GM23248 (cell line): ENCODE results near the gene HAT1. TPM values are rescaled to one million over a fixed set of nuclear protein-coding genes. Genes with fewer than 3 reads are reported as not detected.
A peak's percentile ranks its signal among the peaks of the same experiment; 100 is the strongest.

Experiments used
- DNase-seq: peaks from one replicate; pipeline ENCODE4 v3.0.0-alpha.2; 2015
- H2AFZ ChIP-seq: fragments of 200-600 bp; sonication (generic); 2 replicates; pipeline ENCODE4 v1.6.1; 2016; ENCODE audit warnings: antibody characterized with exemption
- H3F3A ChIP-seq: fragments of 200-600 bp; sonication (generic); 2 replicates; pipeline ENCODE4 v1.6.1; 2016; ENCODE audit warnings: mild to moderate bottlenecking, antibody characterized with exemption, mixed run types; ENCODE audit not compliant: insufficient read depth
- H3K27ac ChIP-seq: fragments of 200-600 bp; sonication (generic); 2 replicates; pipeline ENCODE4 v1.5.1; 2016; ENCODE audit warnings: mild to moderate bottlenecking
- H3K27me3 ChIP-seq: fragments of 200-600 bp; sonication (generic); replicated peaks from 2 replicates; pipeline ENCODE4 v1.6.1; 2016; ENCODE audit warnings: mild to moderate bottlenecking; ENCODE audit not compliant: insufficient read depth
- H3K36me3 ChIP-seq: fragments of 200-600 bp; sonication (generic); 2 replicates; pipeline ENCODE4 v1.6.1; 2016; ENCODE audit warnings: low read depth, mild to moderate bottlenecking
- H3K4me1 ChIP-seq: fragments of 200-600 bp; sonication (generic); 2 replicates; pipeline ENCODE4 v1.6.1; 2016; ENCODE audit warnings: mild to moderate bottlenecking; ENCODE audit not compliant: insufficient read depth
- H3K4me2 ChIP-seq: fragments of 200-600 bp; sonication (generic); one replicate; pipeline ENCODE4 v1.6.1; 2016; ENCODE audit warnings: mild to moderate bottlenecking; ENCODE audit not compliant: unreplicated experiment
- H3K4me3 ChIP-seq: fragments of 200-600 bp; sonication (generic); 2 replicates; pipeline ENCODE4 v1.5.1; 2016; ENCODE audit warnings: mild to moderate bottlenecking
- H3K79me2 ChIP-seq: fragments of 200-600 bp; sonication (generic); 2 replicates; pipeline ENCODE4 v1.6.1; 2016; ENCODE audit warnings: mild to moderate bottlenecking; ENCODE audit not compliant: insufficient read depth
- H3K9ac ChIP-seq: fragments of 200-600 bp; sonication (generic); 2 replicates; pipeline ENCODE4 v1.6.1; 2016; ENCODE audit warnings: mild to moderate bottlenecking
- H3K9me2 ChIP-seq: fragments of 200-600 bp; sonication (generic); 2 replicates; pipeline ENCODE4 v1.6.1; 2016; ENCODE audit warnings: mixed run types, mild to moderate bottlenecking, moderate library complexity; ENCODE audit not compliant: insufficient read depth
- H3K9me3 ChIP-seq: fragments of 200-600 bp; sonication (generic); one replicate; pipeline ENCODE4 v1.6.1; 2017; ENCODE audit warnings: low read depth
- H4K20me1 ChIP-seq: fragments of 200-600 bp; sonication (generic); 2 replicates; pipeline ENCODE4 v1.6.0; 2016; ENCODE audit not compliant: insufficient read depth
- EZH2 ChIP-seq: fragments of 200-600 bp; sonication (generic); IDR thresholded peaks from 2 replicates; pipeline ENCODE4 v1.6.1; 2018; ENCODE audit warnings: antibody characterized with exemption, mild to moderate bottlenecking; ENCODE audit not compliant: insufficient read depth, poor library complexity, severe bottlenecking
- EZH2phosphoT487 ChIP-seq: fragments of 200-600 bp; sonication (generic); IDR thresholded peaks from 2 replicates; pipeline ENCODE4 v1.6.1; 2018; ENCODE audit warnings: antibody characterized with exemption, moderate library complexity, mild to moderate bottlenecking, low read depth; ENCODE audit not compliant: insufficient read depth
- WGBS, 2 experiments: methylation state at CpG; one replicate each; pipeline ENCODE4 v1.1.6; 2015 to 2017; ENCODE audit warnings: low lambda C conversion rate in 2 of 2, low coverage in 1 of 2; ENCODE audit errors: missing lambda C conversion rate in 2 of 2; 5-methylcytosine and 5-hydroxymethylcytosine counted together
- in situ Hi-C: fragments of 300-500 bp; cut with MboI; formaldehyde crosslinking; loops from 2 replicates; pipeline ENCODE4 v1.15.0; 2020
- polyA plus RNA-seq: library from polyadenylated mRNA; unstranded; fragments of >200 nt; fragmentation: Nextera tagmentation; extraction: Ambion mirVana; gene quantifications from 2 replicates; pipeline ENCODE4 v1.2.1, GENCODE V29; 2016
- total RNA-seq: library from RNA; depleted of rRNA; stranded (reverse); fragments of >200 nt; shearing (Covaris generic); gene quantifications from 2 replicates; pipeline ENCODE4 v1.2.3, GENCODE V29; 2014; rRNA removed

HAT1 gene
- total and polyA plus RNA-seq, 2 experiments from 2014 or later = 56.6 to 96.2 TPM

- no peaks in the 10 kb centered on the region for H3K9me2 ChIP-seq
- H3K4me2 ChIP-seq = peak overlapping the region; percentile 74
- 0 out of 2 replicates have a peak overlapping the region, but pooled peaks have one; percentile 5 for H3K9ac ChIP-seq
- WGBS, 2 experiments = 32 to 36% methylated on average over 5 of the region's 5 CpGs
- peak overlapping the region; percentile 73 for H2AFZ ChIP-seq
- H4K20me1 ChIP-seq = no peaks in the 10 kb centered on the region
- DNase-seq = peak; percentile 65
- H3K36me3 ChIP-seq = no peaks in the 10 kb centered on the region
- H3K4me1 ChIP-seq = peaks cover 19% of the 10 kb centered on the region
- H3K4me3 ChIP-seq = 0 out of 2 replicates have a peak overlapping the region, but pooled peaks have one; percentile 9
- in situ Hi-C loops = no loop called here
- no peak for TF ChIP-seq EZH2phosphoT487
- no peak for TF ChIP-seq EZH2
- 0 out of 2 replicates have a peak, but pooled peaks cover 8% of the 10 kb centered on the region for H3F3A ChIP-seq
- H3K9me3 ChIP-seq = no peaks in the 10 kb centered on the region
- no peak overlapping the region for H3K27ac ChIP-seq
- no peaks in the 10 kb centered on the region for H3K79me2 ChIP-seq
- H3K27me3 ChIP-seq = no peaks in the 10 kb centered on the region
These were observed 99.7 kb downstream of the HAT1 start for GRCh38 chr2:172021955-172022354.

GRCh38 chr2:172031536-172031935, 109.3 kb downstream of the HAT1 start:
- H2AFZ ChIP-seq = no peak overlapping the region
- no peaks in the 10 kb centered on the region for H3K36me3 ChIP-seq
- no peaks in the 10 kb centered on the region for H3K4me1 ChIP-seq
- no peak for TF ChIP-seq EZH2
- TF ChIP-seq EZH2phosphoT487 = no peak
- H3K27me3 ChIP-seq = no peaks in the 10 kb centered on the region
- no peak overlapping the region for H3K9ac ChIP-seq
- H4K20me1 ChIP-seq = no peaks in the 10 kb centered on the region
- no peaks in the 10 kb centered on the region for H3F3A ChIP-seq
- no peaks in the 10 kb centered on the region for H3K9me3 ChIP-seq
- in situ Hi-C loops = no loop called here
- no peak overlapping the region for H3K4me3 ChIP-seq
- H3K27ac ChIP-seq = no peak overlapping the region
- H3K4me2 ChIP-seq = no peak overlapping the region
- no peak for DNase-seq
- H3K79me2 ChIP-seq = no peaks in the 10 kb centered on the region
- no peaks in the 10 kb centered on the region; the same call in 1 of the 2 replicates for H3K9me2 ChIP-seq
- WGBS, 2 experiments = 93 to 96% methylated on average over 4 of the region's 4 CpGs

Other genes starting within 250 kb of the HAT1 start
- 91.7 and 118 TPM in 2 replicates for gene DYNC1I2, start 235.0 kb upstream of the HAT1 start, total RNA-seq
- 74.3 and 76.7 TPM in 2 replicates for gene DYNC1I2, start 235.0 kb upstream of the HAT1 start, polyA plus RNA-seq
- gene SLC25A12, start 28.2 kb upstream of the HAT1 start, total RNA-seq = 17.6 and 21.0 TPM in 2 replicates
- 13.7 and 15.1 TPM in 2 replicates for gene SLC25A12, start 28.2 kb upstream of the HAT1 start, polyA plus RNA-seq
- 3.8 and 4.1 TPM in 2 replicates for gene METAP1D, start 77.5 kb downstream of the HAT1 start, total RNA-seq
- 5.1 and 6.9 TPM in 2 replicates for gene METAP1D, start 77.5 kb downstream of the HAT1 start, polyA plus RNA-seq
- gene DLX1, start 163.0 kb downstream of the HAT1 start, total RNA-seq = 3.3 and 3.8 TPM in 2 replicates
- 7.9 and 9.5 TPM in 2 replicates for gene DLX1, start 163.0 kb downstream of the HAT1 start, polyA plus RNA-seq
- 2.8 and 4.7 TPM in 2 replicates for gene DLX2, start 180.4 kb downstream of the HAT1 start, total RNA-seq
- gene DLX2, start 180.4 kb downstream of the HAT1 start, polyA plus RNA-seq = 6.0 and 6.8 TPM in 2 replicates